KMS-11 (cell line): ENCODE data around the gene JUND.

Experiments
- H2AFZ ChIP-seq: fragments of 200-600 bp; sonication (generic); 2 replicates; pipeline ENCODE4 v1.6.1; 2016; ENCODE audit warnings: antibody characterized with exemption, mixed run types, low read depth
- H3K27ac ChIP-seq: fragments of 200-600 bp; sonication (generic); 2 replicates; pipeline ENCODE4 v1.6.1; 2016; ENCODE audit warnings: mild to moderate bottlenecking, mixed run types
- H3K27me3 ChIP-seq: fragments of 200-600 bp; sonication (generic); 2 replicates; pipeline ENCODE4 v1.6.1; 2017; ENCODE audit warnings: mild to moderate bottlenecking, low read depth, mixed run types, moderate library complexity; ENCODE audit not compliant: insufficient read depth
- H3K36me3 ChIP-seq: fragments of 200-600 bp; sonication (generic); 2 replicates; pipeline ENCODE4 v1.6.1; 2017; ENCODE audit warnings: mild to moderate bottlenecking, mixed run types; ENCODE audit not compliant: insufficient read depth
- H3K4me1 ChIP-seq: fragments of 200-600 bp; sonication (generic); 2 replicates; pipeline ENCODE4 v1.6.1; 2016; ENCODE audit warnings: mild to moderate bottlenecking, low read depth, mixed run types; ENCODE audit not compliant: poor library complexity, severe bottlenecking
- H3K4me2 ChIP-seq: fragments of 200-600 bp; sonication (generic); 2 replicates; pipeline ENCODE4 v1.7.0; 2016; ENCODE audit warnings: mild to moderate bottlenecking, mixed run types
- H3K4me3 ChIP-seq: fragments of 200-600 bp; sonication (generic); IDR thresholded peaks from 2 replicates; pipeline ENCODE4 v1.6.1; 2017; ENCODE audit warnings: low read depth, low read length, mixed read lengths; ENCODE audit not compliant: insufficient read depth
- H3K79me2 ChIP-seq: fragments of 200-600 bp; sonication (generic); 2 replicates; pipeline ENCODE4 v1.6.1; 2016; ENCODE audit warnings: low read depth, mixed run types; ENCODE audit not compliant: insufficient read depth
- H3K9ac ChIP-seq: fragments of 200-600 bp; sonication (generic); 2 replicates; pipeline ENCODE4 v1.6.1; 2016; ENCODE audit warnings: mild to moderate bottlenecking, mixed run types
- H4K20me1 ChIP-seq: fragments of 200-600 bp; sonication (generic); 2 replicates; pipeline ENCODE4 v1.6.1; 2016; ENCODE audit warnings: mild to moderate bottlenecking, mixed run types; ENCODE audit not compliant: insufficient read depth
- CTCF ChIP-seq: fragments of 200-600 bp; sonication (generic); conservative IDR thresholded peaks from 2 replicates; pipeline ENCODE4 v1.6.1; 2017; ENCODE audit warnings: low read depth, mild to moderate bottlenecking, antibody characterized with exemption, low read length, moderate library complexity, mixed read lengths

JUND gene

GRCh38 chr19:18270326-18270725 lies 11.1 kb downstream of the JUND start:
- H3K9ac ChIP-seq, result no peak overlapping the region
- H3K36me3 ChIP-seq, result no peaks in the 10 kb centered on the region

DNA sequence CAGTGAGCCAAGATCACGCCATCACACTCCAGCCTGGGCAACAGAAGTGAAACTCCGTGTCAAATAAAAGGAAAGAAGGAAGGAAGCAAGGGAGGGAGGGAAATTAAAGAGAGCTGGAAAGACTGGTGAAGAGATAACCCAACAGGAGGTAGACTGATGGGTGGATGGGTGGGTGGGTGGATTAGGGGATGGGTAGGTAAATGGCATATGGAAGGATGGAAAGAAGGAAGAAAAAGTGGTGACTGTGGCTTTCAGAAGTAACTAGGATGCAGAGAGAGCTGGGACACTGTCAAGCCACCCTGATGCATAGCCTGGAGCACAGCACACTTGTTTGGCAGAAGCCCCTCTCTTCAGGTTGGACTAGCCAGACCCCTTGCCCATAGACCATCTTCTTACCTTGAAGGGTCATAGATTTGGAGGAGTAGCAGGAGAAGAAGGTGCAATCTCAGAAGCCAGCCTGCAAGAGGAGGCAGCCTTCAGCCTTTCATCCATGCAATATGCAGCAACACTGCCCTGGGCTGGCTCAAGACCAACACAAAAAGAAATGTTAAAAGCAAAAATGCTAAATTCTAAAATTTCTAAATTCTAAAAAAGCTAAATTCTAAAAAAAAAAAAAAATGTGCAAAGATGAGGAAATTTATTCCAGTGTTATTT lies 12.2 kb downstream of the JUND start:
- Histone ChIP-seq H2AFZ (no peak overlapping the region), H3K4me3 (no peak overlapping the region), H4K20me1 (no peaks in the 10 kb centered on the region), H3K36me3 (no peaks in the 10 kb centered on the region), H3K27me3 (peaks cover 14% of the 10 kb centered on the region; the same call in 1 of the 2 replicates), H3K4me1 (no peaks in the 10 kb centered on the region), H3K79me2 (no peaks in the 10 kb centered on the region), H3K9ac (no peak overlapping the region), H3K27ac (no peak overlapping the region), H3K4me2 (no peak overlapping the region)
- TF ChIP-seq CTCF, result no peak

More at GRCh38 chr19:18270326-18270725, 11.1 kb downstream of the JUND start:
- Histone ChIP-seq H3K4me3 (no peak overlapping the region), H3K27ac (no peak overlapping the region), H3K4me2 (no peak overlapping the region), H2AFZ (no peak overlapping the region), H4K20me1 (no peaks in the 10 kb centered on the region), H3K4me1 (no peaks in the 10 kb centered on the region), H3K79me2 (no peaks in the 10 kb centered on the region), H3K27me3 (peaks cover 3% of the 10 kb centered on the region; the same call in 1 of the 2 replicates)
- no peak for TF ChIP-seq CTCF

GRCh38 chr19:18266771-18267686 lies 14.4 kb downstream of the JUND start:
- H2AFZ ChIP-seq, result no peak overlapping the region
- H3K4me3 ChIP-seq, result no peak overlapping the region
- H3K4me2 ChIP-seq, result no peak overlapping the region
- peaks cover 29% of the 10 kb centered on the region; the same call in 1 of the 2 replicates for H3K27me3 ChIP-seq
- no peak overlapping the region for H3K27ac ChIP-seq
- H3K4me1 ChIP-seq, result no peaks in the 10 kb centered on the region
- TF ChIP-seq CTCF, result no peak
- H3K36me3 ChIP-seq, result no peaks in the 10 kb centered on the region
- H3K9ac ChIP-seq, result no peak overlapping the region
- no peaks in the 10 kb centered on the region for H3K79me2 ChIP-seq
- H4K20me1 ChIP-seq, result no peaks in the 10 kb centered on the region

GRCh38 chr19:18265582-18265981 lies 15.8 kb downstream of the JUND start:
- Histone ChIP-seq H3K4me1 (no peaks in the 10 kb centered on the region), H4K20me1 (no peaks in the 10 kb centered on the region), H3K9ac (no peak overlapping the region), H3K36me3 (no peaks in the 10 kb centered on the region), H3K4me3 (no peak overlapping the region), H2AFZ (no peak overlapping the region), H3K27ac (no peak overlapping the region), H3K4me2 (no peak overlapping the region), H3K27me3 (peaks cover 29% of the 10 kb centered on the region; the same call in 1 of the 2 replicates), H3K79me2 (no peaks in the 10 kb centered on the region)
- TF ChIP-seq CTCF, result no peak
